OCI-LY1 (cell line): Measurements from ENCODE around the gene RAPGEF3.

ENCODE experiments used
- H2AFZ ChIP-seq: fragments of 200-600 bp; sonication (generic), shearing (Covaris generic); 2 replicates; pipeline ENCODE4 v1.6.0; 2014; ENCODE audit warnings: antibody characterized with exemption, mild to moderate bottlenecking, low read length
- H3F3A ChIP-seq: fragments of 200-600 bp; sonication (generic), shearing (Covaris generic); 2 replicates; pipeline ENCODE4 v1.6.0; 2014; ENCODE audit warnings: mild to moderate bottlenecking, antibody characterized with exemption, low read length, moderate library complexity; ENCODE audit not compliant: insufficient read depth
- H3K27ac ChIP-seq: fragments of 200-600 bp; sonication (generic); 2 replicates; pipeline ENCODE4 v1.5.1; 2014; ENCODE audit warnings: low read length, mixed run types, mild to moderate bottlenecking, low read depth; ENCODE audit not compliant: poor library complexity, severe bottlenecking
- H3K27me3 ChIP-seq: fragments of 200-600 bp; sonication (generic); 2 replicates; pipeline ENCODE4 v1.6.0; 2014; ENCODE audit warnings: antibody characterized with exemption, mild to moderate bottlenecking, low read length, moderate library complexity; ENCODE audit not compliant: insufficient read depth
- H3K36me3 ChIP-seq: fragments of 200-600 bp; sonication (generic); 2 replicates; pipeline ENCODE4 v1.6.1; 2014; ENCODE audit warnings: mild to moderate bottlenecking, antibody characterized with exemption, low read length, moderate library complexity, mixed read lengths; ENCODE audit not compliant: insufficient read depth
- H3K4me1 ChIP-seq: fragments of 200-600 bp; sonication (generic); 2 replicates; pipeline ENCODE4 v1.5.1; 2014; ENCODE audit warnings: mild to moderate bottlenecking, low read length, moderate library complexity; ENCODE audit not compliant: insufficient read depth, severe bottlenecking
- H3K4me2 ChIP-seq: fragments of 200-600 bp; sonication (generic), shearing (Covaris generic); 2 replicates; pipeline ENCODE4 v1.6.1; 2014; ENCODE audit warnings: low read length
- H3K4me3 ChIP-seq: fragments of 200-600 bp; sonication (generic); 2 replicates; pipeline ENCODE4 v1.5.1; 2014; ENCODE audit warnings: low read length, low read depth, mild to moderate bottlenecking, mixed read lengths; ENCODE audit not compliant: poor library complexity, severe bottlenecking
- H3K79me2 ChIP-seq: fragments of 200-600 bp; shearing (Covaris generic); 2 replicates; pipeline ENCODE4 v1.6.1; 2016; ENCODE audit warnings: mixed run types, low read length, mixed read lengths; ENCODE audit not compliant: insufficient read depth
- H3K9ac ChIP-seq: fragments of 200-600 bp; sonication (generic), shearing (Covaris generic); 2 replicates; pipeline ENCODE4 v1.6.1; 2014; ENCODE audit warnings: mild to moderate bottlenecking, low read length, mixed read lengths
- H3K9me2 ChIP-seq: fragments of 200-600 bp; sonication (generic), shearing (Covaris generic); 2 replicates; pipeline ENCODE4 v1.6.1; 2014; ENCODE audit warnings: low read depth, mild to moderate bottlenecking, low read length, mixed read lengths
- H3K9me3 ChIP-seq: fragments of 200-600 bp; shearing (Covaris generic); 2 replicates; pipeline ENCODE4 v1.6.1; 2014; ENCODE audit warnings: low read length, mixed read lengths
- H4K20me1 ChIP-seq: fragments of 200-600 bp; sonication (generic), shearing (Covaris generic); 2 replicates; pipeline ENCODE4 v1.6.0; 2016; ENCODE audit warnings: mild to moderate bottlenecking, low read length; ENCODE audit not compliant: insufficient read depth
- EZH2 ChIP-seq: fragments of 200-600 bp; sonication (generic), shearing (Covaris generic); IDR thresholded peaks from 2 replicates; pipeline ENCODE4 v1.8.0; 2017; ENCODE audit warnings: borderline replicate concordance, mixed run types, mild to moderate bottlenecking, antibody characterized with exemption, low read length, moderate library complexity, mixed read lengths
- TF ChIP-seq, protein P1 (sequence below): fragments of 200-600 bp; sonication (generic), shearing (Covaris generic); IDR thresholded peaks from 2 replicates; pipeline ENCODE4 v1.5.1; 2017; ENCODE audit warnings: mild to moderate bottlenecking, antibody characterized with exemption, low read length, moderate library complexity, mixed read lengths

The RAPGEF3 gene

DNA sequence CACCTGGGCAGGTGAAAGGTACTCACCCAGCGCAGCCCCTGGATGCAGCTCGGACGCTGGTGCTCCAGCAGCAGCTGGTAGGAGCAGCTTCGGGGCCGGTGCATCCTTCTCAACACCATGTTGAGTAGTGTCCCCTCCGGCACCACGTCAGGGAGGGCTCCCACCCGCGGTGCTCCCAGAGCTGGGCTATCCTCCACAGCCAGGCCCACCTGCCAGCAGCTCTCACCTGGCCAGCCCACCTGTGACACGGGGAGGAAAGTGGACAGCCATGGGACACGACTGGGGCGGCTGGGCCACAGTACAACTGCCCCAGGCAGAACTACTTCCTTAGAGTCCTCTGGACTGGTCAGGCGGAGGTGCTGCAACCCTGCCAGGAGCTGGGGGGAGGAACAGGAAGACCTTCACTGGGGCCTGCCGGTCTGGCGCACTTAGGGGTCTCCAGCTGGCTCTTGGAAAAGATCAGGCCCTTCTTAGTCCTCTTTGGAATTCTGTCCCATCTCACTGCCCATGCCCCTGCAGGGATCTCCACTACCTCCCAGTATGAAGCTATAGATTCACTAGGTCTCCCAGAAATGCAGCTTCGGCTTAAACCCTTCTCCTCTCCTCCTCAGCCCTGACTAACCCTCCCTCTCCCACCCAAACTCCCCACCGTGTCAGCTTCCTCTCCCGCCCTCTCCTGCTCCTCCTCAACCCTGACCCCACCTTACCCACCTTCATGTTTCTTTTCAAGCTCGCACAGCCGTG is 668 bp downstream of the RAPGEF3 start:
- H2AFZ ChIP-seq: no peak overlapping the region
- H3K79me2 ChIP-seq: no peaks in the 10 kb centered on the region
- H3K27ac ChIP-seq: no peak overlapping the region
- no peaks in the 10 kb centered on the region for H3K9me3 ChIP-seq
- H3K4me3 ChIP-seq: no peak overlapping the region
- no peaks in the 10 kb centered on the region for H3F3A ChIP-seq
- H3K9me2 ChIP-seq: no peaks in the 10 kb centered on the region
- H3K4me2 ChIP-seq: no peak overlapping the region; the same call in 1 of the 2 replicates
- H4K20me1 ChIP-seq: no peaks in the 10 kb centered on the region
- TF ChIP-seq, protein P1, sequence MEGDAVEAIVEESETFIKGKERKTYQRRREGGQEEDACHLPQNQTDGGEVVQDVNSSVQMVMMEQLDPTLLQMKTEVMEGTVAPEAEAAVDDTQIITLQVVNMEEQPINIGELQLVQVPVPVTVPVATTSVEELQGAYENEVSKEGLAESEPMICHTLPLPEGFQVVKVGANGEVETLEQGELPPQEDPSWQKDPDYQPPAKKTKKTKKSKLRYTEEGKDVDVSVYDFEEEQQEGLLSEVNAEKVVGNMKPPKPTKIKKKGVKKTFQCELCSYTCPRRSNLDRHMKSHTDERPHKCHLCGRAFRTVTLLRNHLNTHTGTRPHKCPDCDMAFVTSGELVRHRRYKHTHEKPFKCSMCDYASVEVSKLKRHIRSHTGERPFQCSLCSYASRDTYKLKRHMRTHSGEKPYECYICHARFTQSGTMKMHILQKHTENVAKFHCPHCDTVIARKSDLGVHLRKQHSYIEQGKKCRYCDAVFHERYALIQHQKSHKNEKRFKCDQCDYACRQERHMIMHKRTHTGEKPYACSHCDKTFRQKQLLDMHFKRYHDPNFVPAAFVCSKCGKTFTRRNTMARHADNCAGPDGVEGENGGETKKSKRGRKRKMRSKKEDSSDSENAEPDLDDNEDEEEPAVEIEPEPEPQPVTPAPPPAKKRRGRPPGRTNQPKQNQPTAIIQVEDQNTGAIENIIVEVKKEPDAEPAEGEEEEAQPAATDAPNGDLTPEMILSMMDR: no peak
- no peak for TF ChIP-seq EZH2
- H3K27me3 ChIP-seq: peaks cover 4% of the 10 kb centered on the region; the same call in 1 of the 2 replicates
- peaks cover 13% of the 10 kb centered on the region for H3K4me1 ChIP-seq
- no peak overlapping the region for H3K9ac ChIP-seq
- no peaks in the 10 kb centered on the region for H3K36me3 ChIP-seq

DNA sequence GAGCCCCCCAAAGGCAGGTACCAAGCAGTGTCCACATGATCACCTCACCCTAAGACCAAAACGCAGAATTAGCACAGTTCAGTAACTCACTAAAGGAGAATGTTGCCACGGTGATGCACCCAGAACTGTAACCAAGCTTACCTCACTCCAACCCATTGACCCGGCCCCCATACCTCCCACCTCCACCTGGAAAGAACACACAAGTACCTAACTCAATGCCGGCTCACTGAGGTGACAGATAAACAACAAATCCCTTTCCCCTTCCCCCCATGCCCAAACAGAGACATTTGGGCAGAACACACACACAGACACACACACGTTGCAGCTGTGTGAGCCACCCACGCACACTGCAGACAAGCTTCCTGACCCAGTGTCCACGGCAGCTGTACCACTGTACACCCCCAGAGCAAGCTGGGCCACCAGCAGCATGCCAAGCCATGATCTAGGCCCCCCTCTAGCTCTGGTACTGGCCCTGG is 1.3 kb downstream of the RAPGEF3 start:
- Histone ChIP-seq H2AFZ (no peak overlapping the region), H4K20me1 (no peaks in the 10 kb centered on the region), H3F3A (no peaks in the 10 kb centered on the region), H3K4me2 (no peak overlapping the region), H3K9ac (no peak overlapping the region), H3K4me1 (peaks cover 13% of the 10 kb centered on the region), H3K9me2 (no peaks in the 10 kb centered on the region), H3K9me3 (no peaks in the 10 kb centered on the region), H3K27me3 (peaks cover 4% of the 10 kb centered on the region; the same call in 1 of the 2 replicates), H3K79me2 (no peaks in the 10 kb centered on the region), H3K36me3 (no peaks in the 10 kb centered on the region), H3K4me3 (no peak overlapping the region), H3K27ac (no peak overlapping the region)
- TF ChIP-seq, protein P1: no peak
- no peak for TF ChIP-seq EZH2

DNA sequence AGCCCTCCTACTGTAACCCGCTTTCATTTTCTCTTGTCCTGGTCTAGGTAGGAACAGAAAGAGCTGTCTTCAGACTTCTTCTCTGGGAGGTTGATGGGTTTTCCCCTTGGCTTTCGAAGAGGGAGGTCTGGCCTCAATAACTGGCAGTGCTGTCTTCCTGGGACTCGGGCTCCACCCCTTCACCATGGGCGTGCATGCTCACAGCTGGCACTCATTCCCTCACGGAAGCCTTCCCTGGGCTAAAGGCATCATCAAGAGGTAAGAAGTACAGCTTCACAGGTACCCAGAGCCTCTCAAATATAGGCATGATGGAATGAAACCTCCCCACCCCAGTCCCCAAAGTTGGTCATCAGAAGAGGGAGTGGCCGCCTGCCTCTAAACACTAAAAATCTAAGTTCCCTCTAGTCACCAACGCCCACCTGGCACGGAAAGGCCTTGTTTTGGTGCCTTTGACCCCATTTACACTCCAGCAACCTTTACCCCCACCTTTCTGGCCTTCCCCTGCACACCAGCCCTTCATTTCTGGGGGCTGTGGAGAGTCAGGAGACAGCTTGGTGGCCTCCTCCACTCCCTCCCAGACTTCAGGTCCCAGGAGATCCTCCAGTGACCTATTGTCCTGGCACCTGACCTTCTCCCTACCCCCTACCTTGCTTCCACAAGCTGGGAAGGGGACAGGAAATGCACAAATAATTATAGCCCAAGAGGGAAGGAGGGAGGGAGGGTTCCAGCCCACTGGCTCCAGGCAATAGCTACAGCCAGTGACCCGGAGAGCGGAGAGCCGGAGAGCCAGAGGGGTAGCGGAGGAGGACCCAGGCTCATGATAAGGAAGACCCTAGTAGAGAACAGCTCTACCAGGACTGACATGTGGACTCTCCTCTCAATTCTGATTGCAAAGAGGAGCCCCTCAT is 2.8 kb downstream of the RAPGEF3 start:
- Histone ChIP-seq H2AFZ (no peak overlapping the region), H4K20me1 (no peaks in the 10 kb centered on the region), H3K79me2 (no peaks in the 10 kb centered on the region), H3F3A (no peaks in the 10 kb centered on the region), H3K9me2 (no peaks in the 10 kb centered on the region), H3K9ac (no peak overlapping the region), H3K4me1 (peaks cover 13% of the 10 kb centered on the region), H3K4me3 (no peak overlapping the region), H3K36me3 (no peaks in the 10 kb centered on the region), H3K9me3 (no peaks in the 10 kb centered on the region), H3K27me3 (peaks cover 4% of the 10 kb centered on the region; the same call in 1 of the 2 replicates), H3K27ac (no peak overlapping the region), H3K4me2 (no peak overlapping the region)
- no peak for TF ChIP-seq EZH2
- TF ChIP-seq, protein P1: no peak
